Adrenal gland (tissue), 12 donors: Measurements from ENCODE around the gene PHACTR3. TPM values are rescaled to one million over a fixed set of nuclear protein-coding genes. Genes with fewer than 3 reads are reported as not detected.

Experiments used
- DNase-seq, 7 donors: peaks; one replicate each; pipeline ENCODE4 v3.0.0-alpha.2; 2019 to 2020
- H3K27ac ChIP-seq, 5 donors: fragments of 200-600 bp; sonication (generic) in 4 of 5; 1 replicate in 3 of 5; 2 replicates in 2 of 5; pipeline versions ENCODE4 v1.5.1 to v1.8.0; 2016 to 2020; ENCODE audit warnings: mild to moderate bottlenecking in 1 of 5
- H3K27me3 ChIP-seq: fragments of 200-600 bp; 2 replicates; pipeline ENCODE4 v1.8.0; 2021
- H3K36me3 ChIP-seq, 2 donors: fragments of 200-600 bp; replicated peaks in 1 of 2; 1 replicate in 1 of 2; 2 replicates in 1 of 2; pipeline versions ENCODE4 v1.5.1 to v1.8.0; 2018 to 2022
- H3K4me1 ChIP-seq, 2 donors: fragments of 200-600 bp; replicated peaks in 1 of 2; 1 replicate in 1 of 2; 2 replicates in 1 of 2; pipeline versions ENCODE4 v1.5.1 to v1.8.0; 2018 to 2021
- H3K4me3 ChIP-seq, 4 donors: fragments of 200-600 bp; sonication (generic) in 3 of 4; one replicate each; pipeline ENCODE4 v1.5.1; 2016 to 2018
- H3K9me3 ChIP-seq, 3 donors: fragments of 200-600 bp; sonication (generic) in 1 of 3; replicated peaks in 1 of 3; 1 replicate in 2 of 3; 2 replicates in 1 of 3; pipeline versions ENCODE4 v1.5.1 to v1.8.0; 2016 to 2021
- POLR2A ChIP-seq, 2 donors: fragments of 450-650 bp; IDR thresholded peaks; one replicate each; pipeline ENCODE4 v1.6.1; 2017; ENCODE audit warnings: antibody characterized with exemption in 2 of 2, mild to moderate bottlenecking in 2 of 2, moderate library complexity in 1 of 2
- WGBS, 4 donors: extraction: QIAGEN DNeasy Blood & Tissue Kit in 2 of 4; methylation state at CpG; one replicate each; pipeline versions ENCODE4 v1.1.5 to v1.1.7; 2013 to 2017; 5-methylcytosine and 5-hydroxymethylcytosine counted together
- intact Hi-C, 2 donors: fragments of 100-400 bp; cut with DNase I; formaldehyde crosslinking; loops; one replicate each; pipeline versions ENCODE4 v1.14.1 to v1.15.0; 2022 to 2023
- polyA plus RNA-seq, 3 donors: library from polyadenylated mRNA; stranded (reverse); fragments of 200-250 nt in 2 of 3; fragments of 350-450 nt in 1 of 3; fragmentation: Illumina TruSeq in 1 of 3; extraction: RNeasy Lipid Tissue Mini Kit (QIAGEN cat#74804) in 1 of 3; gene quantifications; one replicate each; pipeline ENCODE4 v1.2.3, GENCODE V29; 2013 to 2014
- total RNA-seq, 9 donors: library from RNA; depleted of rRNA in 4 of 9; stranded (reverse); fragments of >200 nt in 4 of 9; fragments of 120-200 nt in 1 of 9; fragmentation: NEBNext Ultra II Directional in 1 of 9; extraction: Animal tissue kit (Norgen Biotek cat#: 25700) in 1 of 9; gene quantifications; one replicate each; pipeline versions ENCODE4 v1.1.0 to v1.2.4, GENCODE V29; 2013 to 2023
- TF ChIP-seq, protein P1 (sequence below), 6 experiments: fragments of 450-650 bp in 4 of 6; fragments of 200-600 bp in 2 of 6; sonication (generic) in 1 of 6; IDR thresholded peaks; 1 replicate in 5 of 6; 2 replicates in 1 of 6; pipeline versions ENCODE4 v1.5.1 to v1.8.0; 2016 to 2021; ENCODE audit warnings: antibody characterized with exemption in 6 of 6, mild to moderate bottlenecking in 2 of 6, moderate library complexity in 1 of 6
- donor health status: healthy with polysubstance abuse.
- donor health status: Bipolar disorder and iron deficiency.
- donor health status: DM: yes; HTN: yes; CAD: no.
- donor health status: DM: no; HTN: no; CAD: no.
- donor health status: DM: no; HTN: no; CAD: no.
- donor health status: DM: yes; HTN: yes; CAD: no.

PHACTR3 gene
- total and polyA plus RNA-seq, 12 donors = 0.17 to 4.5 (median 0.81) TPM

- no peaks in the 10 kb centered on the region for H3K27me3 ChIP-seq
- no peak overlapping the region for H3K4me3 ChIP-seq
- peak in 1 of 7 donors; percentile 17 for DNase-seq
- H3K36me3 ChIP-seq = no peaks in the 10 kb centered on the region
- 60 to 80% (median 77%) methylated on average over 3 to 7 of the region's 7 CpGs for WGBS, 4 donors
- no peaks in the 10 kb centered on the region for H3K9me3 ChIP-seq
- H3K27ac ChIP-seq = no peak overlapping the region
- H3K4me1 ChIP-seq = peaks cover 0 to 6% of the 10 kb centered on the region in 2 donors
- intact Hi-C loops = no loop called here
- no peak for TF ChIP-seq POLR2A (IDR thresholded peaks at IDR 0.05)
- TF ChIP-seq, protein P1, sequence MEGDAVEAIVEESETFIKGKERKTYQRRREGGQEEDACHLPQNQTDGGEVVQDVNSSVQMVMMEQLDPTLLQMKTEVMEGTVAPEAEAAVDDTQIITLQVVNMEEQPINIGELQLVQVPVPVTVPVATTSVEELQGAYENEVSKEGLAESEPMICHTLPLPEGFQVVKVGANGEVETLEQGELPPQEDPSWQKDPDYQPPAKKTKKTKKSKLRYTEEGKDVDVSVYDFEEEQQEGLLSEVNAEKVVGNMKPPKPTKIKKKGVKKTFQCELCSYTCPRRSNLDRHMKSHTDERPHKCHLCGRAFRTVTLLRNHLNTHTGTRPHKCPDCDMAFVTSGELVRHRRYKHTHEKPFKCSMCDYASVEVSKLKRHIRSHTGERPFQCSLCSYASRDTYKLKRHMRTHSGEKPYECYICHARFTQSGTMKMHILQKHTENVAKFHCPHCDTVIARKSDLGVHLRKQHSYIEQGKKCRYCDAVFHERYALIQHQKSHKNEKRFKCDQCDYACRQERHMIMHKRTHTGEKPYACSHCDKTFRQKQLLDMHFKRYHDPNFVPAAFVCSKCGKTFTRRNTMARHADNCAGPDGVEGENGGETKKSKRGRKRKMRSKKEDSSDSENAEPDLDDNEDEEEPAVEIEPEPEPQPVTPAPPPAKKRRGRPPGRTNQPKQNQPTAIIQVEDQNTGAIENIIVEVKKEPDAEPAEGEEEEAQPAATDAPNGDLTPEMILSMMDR (IDR thresholded peaks at IDR 0.05) = no peak
These were observed 41.4 kb downstream of the PHACTR3 start for GRCh38 chr20:59645761-59646171.

DNA sequence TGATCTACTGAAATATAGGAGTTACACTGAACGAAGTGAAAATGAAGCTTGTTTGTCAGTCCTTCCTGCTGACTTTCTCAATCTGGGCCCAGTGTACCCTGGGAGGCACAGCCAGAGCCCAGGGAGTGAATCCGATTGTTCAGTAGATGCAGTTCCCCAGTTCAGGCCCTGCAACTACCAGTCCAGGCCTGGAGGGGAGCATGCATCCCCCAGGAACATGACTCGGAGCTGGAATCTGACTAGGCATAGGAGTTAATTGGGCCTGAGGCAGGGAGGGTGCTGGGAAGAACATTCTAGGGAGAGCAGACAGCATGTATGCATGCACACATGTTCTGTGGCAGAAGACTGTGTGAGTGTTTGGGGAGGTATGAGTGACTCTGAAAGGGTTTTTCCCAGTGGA, 42.1 kb downstream of the PHACTR3 start:
- WGBS, 4 donors = 70 to 92% (median 82%) methylated on average over 1 to 3 of the region's 3 CpGs
- intact Hi-C loops = no loop called here

DNA sequence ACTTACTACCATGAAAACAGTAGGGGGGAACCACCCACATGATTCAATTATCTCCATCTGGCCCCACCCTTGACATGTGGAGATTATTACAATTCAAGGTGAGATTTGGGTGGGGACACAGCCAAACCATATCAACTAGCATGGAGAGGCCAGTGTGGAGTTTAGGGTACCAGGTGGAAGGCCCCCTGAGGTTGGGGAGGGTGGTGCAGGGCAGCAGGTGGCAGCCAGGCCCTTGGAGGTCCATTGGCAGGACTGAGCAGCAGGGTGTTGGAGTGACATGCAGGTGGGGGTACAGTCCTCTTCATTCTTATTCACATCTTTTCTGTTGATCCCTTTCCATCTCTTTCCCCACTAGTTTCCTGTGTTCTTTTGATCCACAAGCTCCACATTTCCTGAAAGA, 42.9 kb downstream of the PHACTR3 start:
- Histone ChIP-seq H3K4me3 (no peak overlapping the region), H3K9me3 (no peaks in the 10 kb centered on the region), H3K36me3 (no peaks in the 10 kb centered on the region), H3K4me1 (peaks cover 0 to 6% of the 10 kb centered on the region in 2 donors), H3K27ac (no peak overlapping the region), H3K27me3 (no peaks in the 10 kb centered on the region)
- intact Hi-C loops = no loop called here
- DNase-seq = peak in 1 of 7 donors; percentile 11
- TF ChIP-seq POLR2A (IDR thresholded peaks at IDR 0.05) = no peak
- TF ChIP-seq, protein P1 (IDR thresholded peaks at IDR 0.05) = no peak

More for the DNA sequence above, 42.1 kb downstream of the PHACTR3 start:
- no peak overlapping the region for H3K27ac ChIP-seq
- H3K4me1 ChIP-seq = peaks cover 0 to 6% of the 10 kb centered on the region in 2 donors
- H3K4me3 ChIP-seq = no peak overlapping the region
- no peaks in the 10 kb centered on the region for H3K36me3 ChIP-seq
- peak in 2 of 7 donors; percentile 2 to 36 for DNase-seq
- no peaks in the 10 kb centered on the region for H3K9me3 ChIP-seq
- no peak for TF ChIP-seq POLR2A (IDR thresholded peaks at IDR 0.05)
- TF ChIP-seq, protein P1 (IDR thresholded peaks at IDR 0.05) = no peak
- no peaks in the 10 kb centered on the region for H3K27me3 ChIP-seq

GRCh38 chr20:59648466-59649070, 44.2 kb downstream of the PHACTR3 start:
- no peaks in the 10 kb centered on the region for H3K27me3 ChIP-seq
- intact Hi-C loops = no loop called here
- H3K4me1 ChIP-seq = peaks cover 0 to 6% of the 10 kb centered on the region in 2 donors
- no peaks in the 10 kb centered on the region for H3K36me3 ChIP-seq
- no peak overlapping the region for H3K4me3 ChIP-seq
- TF ChIP-seq, protein P1 (IDR thresholded peaks at IDR 0.05) = no peak
- no peak for TF ChIP-seq POLR2A (IDR thresholded peaks at IDR 0.05)
- H3K9me3 ChIP-seq = no peaks in the 10 kb centered on the region
- no peak overlapping the region for H3K27ac ChIP-seq
- 46 to 61% (median 58%) methylated on average over 7 of the region's 7 CpGs for WGBS, 4 donors
- DNase-seq = peak in 3 of 7 donors; percentile 5 to 47 (median 29)
